ENCODE results near the gene P2RY12. TPM values are rescaled to one million over a fixed set of nuclear protein-coding genes. Genes with fewer than 3 reads are reported as not detected.

The P2RY12 gene
- total and polyA plus RNA-seq, 4 donors, result 0.16 to 3.0 (median 1.2) TPM

DNA sequence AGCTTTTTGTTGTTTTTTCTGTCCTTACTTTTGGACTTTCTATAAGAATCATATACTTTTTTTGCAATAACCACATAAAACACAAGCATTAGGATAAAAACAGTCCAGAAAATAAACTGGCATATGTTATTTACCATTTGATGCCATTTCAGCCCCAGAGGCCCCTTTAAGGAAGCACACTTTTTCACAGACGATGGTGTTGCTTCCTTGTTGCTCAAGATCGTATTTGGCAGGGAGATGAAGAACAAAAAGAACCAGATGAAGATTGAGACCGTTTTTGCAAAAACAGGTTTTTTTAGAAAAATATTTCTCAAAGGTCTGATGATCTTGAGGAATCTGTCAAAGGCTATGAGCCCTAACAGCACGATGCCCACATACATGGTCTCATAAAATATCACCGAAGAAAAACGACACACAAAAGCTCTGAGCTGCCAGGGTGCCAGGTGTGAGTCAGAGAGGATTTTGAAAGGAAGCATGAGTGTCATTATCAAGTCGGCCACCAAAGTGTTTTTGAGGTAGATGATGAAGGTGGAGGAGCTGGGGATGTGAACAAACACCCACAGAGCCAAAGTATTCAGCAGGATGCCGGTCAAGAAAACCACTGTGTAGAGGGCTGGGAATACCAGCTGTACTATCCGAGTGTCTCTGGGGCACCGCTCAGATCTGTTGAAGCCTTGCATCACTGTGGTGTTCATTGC lies 56.1 kb downstream of the P2RY12 start:
- H3K9me3 ChIP-seq (ENCODE audit: control insufficient read depth in 4 of 4, insufficient read depth in 3 of 4, low read length in 3 of 4), result no peaks in the 10 kb centered on the region
- H3K4me3 ChIP-seq, result no peak overlapping the region
- ATAC-seq (ENCODE audit: insufficient read depth, low FRiP score) (no peak), DNase-seq (peak in 2 of 3 donors; percentile 37 to 56)
- WGBS, 2 donors, result 24 to 34% methylated on average over 10 of the region's 10 CpGs
- H3K36me3 ChIP-seq (ENCODE audit: control insufficient read depth in 4 of 4, insufficient read depth in 4 of 4, low read length in 4 of 4), result no peaks in the 10 kb centered on the region
- no peaks in the 10 kb centered on the region for H3K27me3 ChIP-seq (ENCODE audit: control insufficient read depth in 3 of 3, insufficient read depth in 3 of 3, low read length in 2 of 3)
- peaks cover 0 to 3% (median 0%) of the 10 kb centered on the region in 5 donors for H3K4me1 ChIP-seq (ENCODE audit: control insufficient read depth in 5 of 5, insufficient read depth in 5 of 5, low read length in 5 of 5)
- peak overlapping the region in 1 of 2 donors; percentile 39 for H3K27ac ChIP-seq (ENCODE audit: low read depth in 1 of 2, low read length in 1 of 2)
- TF ChIP-seq CTCF (IDR thresholded peaks at IDR 0.05; ENCODE audit: control extremely low read depth, extremely low read depth), result no peak
- no peak overlapping the region for H3K9ac ChIP-seq (ENCODE audit: insufficient read depth in 1 of 2, low read length in 2 of 2)

DNA sequence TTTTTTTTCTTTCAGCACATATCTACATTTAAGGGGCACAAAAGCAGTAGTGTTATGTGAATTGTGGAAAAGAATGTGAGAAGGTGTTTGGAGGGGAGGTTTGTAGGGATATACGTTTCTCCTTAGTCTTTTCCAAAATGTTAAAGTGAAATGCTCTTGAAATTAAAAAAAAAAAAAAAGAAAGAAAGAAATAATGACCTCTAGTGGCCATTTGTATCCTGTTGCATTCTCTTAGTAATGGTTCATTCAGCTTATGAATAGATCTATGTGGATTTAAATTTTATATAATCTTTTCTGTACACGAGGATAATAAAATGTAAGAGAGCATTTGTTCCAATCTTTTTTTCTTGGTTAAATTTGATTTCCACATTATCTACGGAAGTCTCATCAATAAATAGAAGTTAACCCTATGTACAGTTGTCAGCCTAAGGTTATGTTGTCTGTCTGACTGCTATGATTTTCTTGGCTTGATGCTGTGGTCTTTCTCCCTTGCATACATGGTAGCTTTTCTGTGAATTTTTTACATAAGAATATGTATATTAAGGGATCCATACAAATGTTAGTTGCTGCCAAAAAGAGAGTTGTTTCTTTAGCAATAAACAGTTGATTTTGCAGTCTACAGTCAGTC lies 56.9 kb downstream of the P2RY12 start:
- H3K9ac ChIP-seq (ENCODE audit: insufficient read depth in 1 of 2, low read length in 2 of 2), result no peak overlapping the region
- no peak for ATAC-seq (ENCODE audit: insufficient read depth, low FRiP score)
- no peak overlapping the region for H3K4me3 ChIP-seq
- no peak for TF ChIP-seq CTCF (IDR thresholded peaks at IDR 0.05; ENCODE audit: control extremely low read depth, extremely low read depth)
- H3K27me3 ChIP-seq (ENCODE audit: control insufficient read depth in 3 of 3, insufficient read depth in 3 of 3, low read length in 2 of 3), result no peaks in the 10 kb centered on the region
- DNase-seq, result peak in 2 of 3 donors; percentile 43 to 50
- WGBS, 2 donors, result 9 to 14% methylated on average over 3 of the region's 3 CpGs
- no peaks in the 10 kb centered on the region for H3K36me3 ChIP-seq (ENCODE audit: control insufficient read depth in 4 of 4, insufficient read depth in 4 of 4, low read length in 4 of 4)
- H3K9me3 ChIP-seq (ENCODE audit: control insufficient read depth in 4 of 4, insufficient read depth in 3 of 4, low read length in 3 of 4), result no peaks in the 10 kb centered on the region
- no peak overlapping the region for H3K27ac ChIP-seq (ENCODE audit: low read depth in 1 of 2, low read length in 1 of 2)
- peaks cover 0 to 3% (median 0%) of the 10 kb centered on the region in 5 donors for H3K4me1 ChIP-seq (ENCODE audit: control insufficient read depth in 5 of 5, insufficient read depth in 5 of 5, low read length in 5 of 5)

- Histone ChIP-seq H3K36me3 (ENCODE audit: control insufficient read depth in 4 of 4, insufficient read depth in 4 of 4, low read length in 4 of 4) (no peaks in the 10 kb centered on the region), H3K4me1 (ENCODE audit: control insufficient read depth in 5 of 5, insufficient read depth in 5 of 5, low read length in 5 of 5) (no peaks in the 10 kb centered on the region), H3K27me3 (ENCODE audit: control insufficient read depth in 3 of 3, insufficient read depth in 3 of 3, low read length in 2 of 3) (no peaks in the 10 kb centered on the region), H3K27ac (ENCODE audit: low read depth in 1 of 2, low read length in 1 of 2) (no peak overlapping the region), H3K9ac (ENCODE audit: insufficient read depth in 1 of 2, low read length in 2 of 2) (no peak overlapping the region), H3K4me3 (no peak overlapping the region), H3K9me3 (ENCODE audit: control insufficient read depth in 4 of 4, insufficient read depth in 3 of 4, low read length in 3 of 4) (no peaks in the 10 kb centered on the region)
- no peak for DNase-seq
- ATAC-seq (ENCODE audit: insufficient read depth, low FRiP score), result no peak
- no peak for TF ChIP-seq CTCF (IDR thresholded peaks at IDR 0.05; ENCODE audit: control extremely low read depth, extremely low read depth)
- WGBS, 2 donors, result 24 to 73% methylated on average over 1 of the region's 1 CpG
Measured at GRCh38 chr3:151322511-151322910, 62.0 kb downstream of the P2RY12 start.

Data from lung (tissue), 12 donors.